AML-193 (cell line): Measurements from ENCODE around the gene RNF146.
"Not testable (repeated sequence)": the region's sequence is repeated elsewhere in the genome, so short reads cannot be mapped to it uniquely, and the experiment has no call there.

Experiments used
- DNase-seq, 2 experiments: peaks; one replicate each; lab custom pipeline; 2025; lab: John Stamatoyannopoulos, UW

The RNF146 gene

GRCh38 chr6:127266178-127266891 is at the start of gene RNF146:
RNF146 (plus strand) TSS chr6:127266864; CDS start chr6:127280339, 13,475 bp downstream.
- peak; percentile 94 to 97 for DNase-seq

- no peak for DNase-seq
These were observed 46.8 kb upstream of the RNF146 start for GRCh38 chr6:127219869-127220268.

GRCh38 chr6:127221201-127221600 is 45.5 kb upstream of the RNF146 start:
- no peak for DNase-seq

GRCh38 chr6:127222418-127222817 is 44.2 kb upstream of the RNF146 start:
- no peak for DNase-seq

GRCh38 chr6:127225497-127225896 is 41.2 kb upstream of the RNF146 start:
- no peak for DNase-seq

GRCh38 chr6:127233819-127234218 is 32.8 kb upstream of the RNF146 start:
- DNase-seq = not testable (repeated sequence)

GRCh38 chr6:127243501-127243900 is 23.2 kb upstream of the RNF146 start:
- DNase-seq = no peak

GRCh38 chr6:127247114-127248096 is 19.3 kb upstream of the RNF146 start:
- DNase-seq = no peak

- no peak for DNase-seq
These were observed 17.0 kb upstream of the RNF146 start for GRCh38 chr6:127249621-127250020.

- DNase-seq = no peak
These were observed 11.4 kb upstream of the RNF146 start for GRCh38 chr6:127255286-127255685.

- DNase-seq = no peak
These were observed 3.8 kb upstream of the RNF146 start for GRCh38 chr6:127262896-127263295.

- DNase-seq = no peak
These were observed 3.2 kb upstream of the RNF146 start for GRCh38 chr6:127263481-127263880.

GRCh38 chr6:127266892-127267645 is 405 bp downstream of the RNF146 start:
- DNase-seq = peak; percentile 60 to 67

- no peak for DNase-seq
These were observed 1.3 kb downstream of the RNF146 start for GRCh38 chr6:127267646-127268625.

GRCh38 chr6:127272576-127272975 is 5.9 kb downstream of the RNF146 start:
- DNase-seq = peak; percentile 69 to 71

- no peak for DNase-seq
These were observed 6.8 kb downstream of the RNF146 start for GRCh38 chr6:127273499-127273898.

GRCh38 chr6:127276331-127276730 is 9.7 kb downstream of the RNF146 start:
- DNase-seq = no peak

GRCh38 chr6:127277878-127278843 is 11.5 kb downstream of the RNF146 start:
- DNase-seq = peak; percentile 15 to 27

- DNase-seq = no peak
These were observed 13.2 kb downstream of the RNF146 start for GRCh38 chr6:127279815-127280214.

GRCh38 chr6:127282184-127282583 is 15.5 kb downstream of the RNF146 start:
- no peak for DNase-seq
